GM20431 (cell line): ENCODE data around the gene DNAJC4.

ENCODE experiments used
- in situ Hi-C: fragments of 300-500 bp; cut with MseI, MboI; formaldehyde crosslinking; loops from one replicate; pipeline ENCODE4 v1.15.0; 2020; ENCODE audit warnings: low sequenced_read_pairs; ENCODE audit not compliant: unreplicated experiment

Gene DNAJC4

DNA sequence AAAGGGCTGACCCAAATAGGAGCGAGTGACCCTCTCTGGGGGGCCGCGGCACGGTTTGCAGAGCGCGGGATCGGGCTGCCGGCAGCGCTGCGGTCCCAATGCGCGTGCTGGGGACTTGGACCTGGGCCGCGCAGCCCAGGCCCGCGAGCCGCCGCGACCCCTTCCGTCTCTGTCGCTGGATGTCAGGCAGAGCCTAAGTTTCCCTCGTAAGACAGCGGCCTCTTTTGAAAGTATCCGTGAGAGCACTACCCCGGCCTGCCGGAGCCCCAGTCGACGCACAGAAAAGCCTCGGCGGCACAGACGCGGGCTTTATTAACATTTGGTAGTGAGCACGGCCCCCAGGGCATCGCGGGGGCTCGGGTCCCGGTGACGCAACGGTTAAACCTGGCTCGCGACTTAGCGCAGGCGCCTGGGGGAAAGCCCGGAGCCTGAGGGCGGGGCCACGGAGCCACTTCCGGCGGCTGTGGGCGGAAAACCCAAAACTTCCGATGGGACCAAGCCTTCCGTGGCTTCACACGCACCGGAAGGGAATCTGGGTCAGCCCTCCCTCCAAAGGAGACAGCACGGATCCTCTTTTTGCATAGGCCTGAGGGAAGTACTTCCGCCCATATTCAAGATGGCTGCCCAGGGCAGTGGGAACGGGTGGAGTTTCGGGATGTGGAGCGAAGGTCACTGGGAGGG, 39.3 kb downstream of the DNAJC4 start:
- in situ Hi-C loops: no loop called here

DNA sequence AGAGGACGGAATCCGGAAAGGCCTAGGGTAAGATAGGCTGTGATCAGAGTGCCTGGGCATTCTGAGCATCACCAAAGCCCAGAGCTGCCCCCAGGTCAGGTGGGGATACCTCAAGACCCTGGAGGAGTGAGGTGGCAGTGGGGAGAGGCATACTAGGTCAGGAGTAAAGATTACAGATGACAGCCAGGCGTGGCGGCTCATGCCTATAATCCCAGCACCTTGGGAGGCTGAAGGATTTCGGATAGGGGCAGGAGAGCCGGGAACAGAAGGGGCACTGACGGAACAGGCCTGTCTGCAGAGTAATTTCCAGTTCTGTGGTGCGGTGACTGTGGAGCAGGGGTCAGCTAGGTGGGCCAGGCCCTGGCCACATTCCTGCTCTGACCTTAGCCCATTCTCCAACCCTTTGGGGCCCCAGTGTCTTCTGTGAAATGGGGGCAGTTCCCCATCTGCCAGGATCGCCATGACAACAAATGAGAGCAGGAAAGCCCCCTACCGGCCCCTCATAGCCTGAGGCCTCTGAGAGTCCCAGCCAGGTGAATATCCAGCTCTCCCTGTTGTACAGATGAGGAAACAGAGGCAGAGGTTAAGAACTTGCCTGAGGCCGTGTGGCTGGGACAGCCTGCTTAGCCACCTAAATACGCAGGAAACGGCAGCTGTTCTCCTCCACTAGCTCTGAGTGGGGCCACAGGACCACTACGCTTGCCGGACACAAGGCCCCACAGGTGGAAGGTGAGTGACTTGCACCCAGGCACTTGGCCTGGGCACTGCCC, 44.9 kb downstream of the DNAJC4 start:
- in situ Hi-C loops: no loop called here

DNA sequence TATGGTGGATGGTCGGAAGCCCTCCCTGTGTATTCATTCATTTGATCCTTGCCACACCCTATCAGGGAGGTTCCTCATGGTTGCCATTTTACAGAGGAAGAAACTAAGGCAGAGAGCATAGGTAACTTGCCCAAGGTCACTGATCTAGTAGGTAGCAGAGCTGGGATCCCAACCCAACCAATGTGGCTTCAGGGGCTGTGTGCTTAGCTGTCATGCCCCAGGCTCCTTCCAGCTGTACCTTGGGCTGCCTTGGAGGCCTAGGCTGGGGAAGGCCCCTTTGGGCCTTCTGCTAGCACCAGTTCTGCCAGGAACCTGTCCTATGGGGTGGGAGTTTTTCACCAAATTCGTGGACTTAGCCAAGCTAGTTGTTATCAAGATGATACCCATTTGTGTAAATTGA, 45.5 kb downstream of the DNAJC4 start:
- in situ Hi-C loops: no loop called here

DNA sequence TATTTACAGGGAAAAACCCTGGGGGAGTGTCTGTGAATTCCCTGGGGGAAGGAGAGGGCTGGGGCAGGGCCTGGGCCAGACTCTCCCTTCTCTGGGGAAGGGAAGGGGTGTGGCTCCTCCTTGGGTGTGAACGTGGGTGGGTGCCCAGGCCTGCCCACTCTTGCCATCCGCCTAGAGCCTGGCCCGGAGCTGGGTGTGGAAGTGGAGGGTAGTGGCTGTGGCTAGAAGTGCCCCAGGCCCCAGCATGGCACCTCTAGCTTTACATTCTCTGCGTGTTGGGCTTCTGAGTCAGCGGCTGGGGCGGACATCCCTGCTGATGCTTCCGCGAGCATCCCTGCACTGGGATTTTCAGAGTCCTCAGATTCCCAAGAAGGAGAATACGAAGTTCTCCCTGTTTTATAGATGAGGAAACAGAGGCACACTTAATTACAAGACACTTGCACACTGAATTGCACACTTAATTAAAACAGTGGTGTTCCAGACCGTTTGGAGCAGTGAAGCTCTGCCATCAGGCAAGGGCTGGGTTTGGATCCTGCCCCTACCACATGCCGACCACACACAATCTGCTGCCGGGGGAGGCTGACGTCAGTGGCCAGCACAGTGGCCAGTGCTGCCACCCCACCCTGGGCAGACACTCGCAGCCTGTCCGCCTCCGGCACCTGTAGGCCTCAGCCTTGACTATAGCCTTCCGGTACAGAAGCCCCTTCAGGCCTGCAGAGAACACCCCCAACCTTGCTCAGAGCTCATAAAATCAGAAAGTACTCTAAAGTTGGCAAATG, 46.5 kb downstream of the DNAJC4 start:
- in situ Hi-C loops: no loop called here

DNA sequence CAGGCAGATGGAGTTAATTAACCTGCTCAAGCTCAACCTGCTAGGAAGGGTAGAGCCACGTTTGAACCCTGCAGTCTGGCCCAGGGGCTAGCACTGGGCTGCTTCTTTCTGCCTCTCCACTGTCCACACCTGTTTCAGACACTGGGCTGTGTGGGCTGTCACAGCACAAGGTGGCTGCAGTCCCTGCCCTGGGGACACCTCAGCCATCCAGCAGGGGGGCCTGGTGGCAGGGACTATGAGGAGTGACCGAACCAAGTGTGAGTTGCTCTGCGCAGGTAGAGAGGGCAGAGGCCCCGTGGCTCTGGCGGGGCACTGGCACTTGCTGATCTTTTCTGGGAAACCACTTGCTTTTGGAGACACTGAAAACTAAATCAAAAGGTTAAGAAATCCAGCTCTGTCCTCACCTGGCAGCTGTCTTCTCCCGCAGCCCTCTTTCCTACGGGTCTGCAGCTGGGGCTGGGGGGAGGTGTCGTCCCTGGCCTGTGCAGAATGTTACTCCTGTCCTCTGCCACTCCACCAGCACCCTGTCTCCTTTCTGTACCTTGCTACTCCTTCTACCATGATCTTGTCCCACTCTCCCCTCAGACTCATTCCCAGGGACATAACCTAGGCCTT, 48.3 kb downstream of the DNAJC4 start:
- in situ Hi-C loops: no loop called here

DNA sequence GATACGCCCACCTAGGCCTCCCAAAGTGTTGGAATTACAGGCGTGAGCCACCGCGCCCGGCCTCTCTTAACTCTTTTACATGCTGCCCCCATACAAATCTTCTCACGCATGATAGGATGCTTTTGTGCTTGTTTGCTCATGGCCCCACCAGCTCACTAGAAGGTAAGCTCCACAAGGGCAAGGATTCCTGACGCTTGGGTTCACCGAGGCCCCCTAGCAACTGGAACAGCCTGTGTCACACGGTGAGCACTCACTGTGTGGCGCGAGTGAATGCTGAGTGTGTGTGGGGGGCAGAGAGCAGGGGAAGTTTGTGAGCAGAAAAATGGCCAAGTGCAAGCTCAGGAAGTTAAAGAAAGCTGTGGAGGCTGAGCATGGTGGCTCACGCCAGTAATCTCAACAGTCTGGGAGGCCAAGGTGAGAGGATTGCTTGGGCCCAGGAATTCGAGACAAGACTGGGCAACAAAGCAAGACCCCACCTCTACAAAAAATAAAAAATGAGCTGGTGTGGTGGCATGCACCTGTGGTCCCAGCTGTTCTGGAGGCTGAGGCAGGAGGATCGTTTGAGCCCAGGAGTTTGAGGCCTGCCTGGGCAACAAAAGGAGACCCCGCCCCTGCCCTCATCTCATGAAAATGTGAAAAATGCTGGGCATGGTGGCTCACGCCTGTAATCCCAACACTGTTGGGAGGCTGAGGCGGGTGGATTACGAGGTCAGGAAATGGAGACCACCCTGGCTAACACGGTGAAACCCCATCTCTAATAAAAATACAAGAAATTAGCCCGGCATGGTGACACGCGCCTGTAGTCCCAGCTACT, 51.8 kb downstream of the DNAJC4 start:
- in situ Hi-C loops: no loop called here

DNA sequence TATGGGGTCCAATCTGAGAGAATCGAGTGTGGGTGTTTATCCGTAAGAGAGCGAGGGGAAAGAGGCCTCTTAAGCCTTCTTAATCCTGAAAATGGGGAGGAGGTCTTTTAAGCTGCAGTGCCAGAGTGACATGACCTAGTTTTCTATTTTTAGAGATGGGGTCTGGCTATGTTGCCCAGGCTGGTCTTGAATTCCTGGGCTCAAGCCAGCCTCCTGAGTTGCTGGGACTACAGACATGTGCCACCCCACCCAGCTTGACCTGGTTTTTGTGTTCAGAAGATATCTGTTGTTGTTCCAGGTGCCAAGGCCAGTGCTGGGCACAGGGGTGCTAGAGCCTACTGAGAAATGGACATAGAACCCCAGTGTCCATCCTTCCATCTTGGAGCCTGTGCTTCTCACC, 52.7 kb downstream of the DNAJC4 start:
- in situ Hi-C loops: no loop called here
